Peyer's patch (tissue), 4 donors: Measurements from ENCODE around the gene RNF157. TPM values are rescaled to one million over a fixed set of nuclear protein-coding genes. Genes with fewer than 3 reads are reported as not detected.

Experiments
- DNase-seq, 3 donors: peaks; one replicate each; pipeline ENCODE4 v3.0.0-alpha.2; 2017 to 2019
- H3K27ac ChIP-seq, 4 donors: fragments of 200-600 bp; sonication (generic); one replicate each; pipeline ENCODE4 v1.5.1; 2016 to 2019
- H3K27me3 ChIP-seq, 2 donors: fragments of 200-600 bp; sonication (generic); one replicate each; pipeline ENCODE4 v1.5.1; 2019
- H3K36me3 ChIP-seq, 3 donors: fragments of 200-600 bp; sonication (generic); one replicate each; pipeline ENCODE4 v1.5.1; 2016 to 2019
- H3K4me1 ChIP-seq, 4 donors: fragments of 200-600 bp; sonication (generic); one replicate each; pipeline ENCODE4 v1.5.1; 2016 to 2019
- H3K4me3 ChIP-seq, 4 donors: fragments of 200-600 bp; sonication (generic); 1 replicate in 3 of 4; 2 replicates in 1 of 4; pipeline ENCODE4 v1.5.1; 2016 to 2019; ENCODE audit warnings: mild to moderate bottlenecking in 1 of 4
- H3K9me3 ChIP-seq, 4 donors: fragments of 200-600 bp; sonication (generic); one replicate each; pipeline ENCODE4 v1.5.1; 2016 to 2019; ENCODE audit warnings: mild to moderate bottlenecking in 1 of 4
- CTCF ChIP-seq, 6 experiments: fragments of 450-650 bp in 4 of 6; fragments of 200-600 bp in 2 of 6; sonication (generic) in 1 of 6; IDR thresholded peaks; one replicate each; pipeline ENCODE4 v1.5.1; 2017 to 2019; ENCODE audit warnings: antibody characterized with exemption in 6 of 6, mild to moderate bottlenecking in 3 of 6, moderate library complexity in 1 of 6
- POLR2A ChIP-seq, 2 donors: fragments of 450-650 bp; IDR thresholded peaks; one replicate each; pipeline ENCODE4 v1.5.1; 2017; ENCODE audit warnings: antibody characterized with exemption in 2 of 2, mild to moderate bottlenecking in 2 of 2, moderate library complexity in 2 of 2
- total RNA-seq, 4 donors: library from RNA; depleted of rRNA; stranded (reverse); fragments of >200 nt; gene quantifications; one replicate each; pipeline ENCODE4 v1.1.0, GENCODE V29; 2016

RNF157 gene
- total RNA-seq, 4 donors from 2014 or later = 73.4 to 115 (median 106) TPM

- no peaks in the 10 kb centered on the region for H3K36me3 ChIP-seq
- no peak for TF ChIP-seq CTCF (IDR thresholded peaks at IDR 0.05)
- H3K27ac ChIP-seq = no peak overlapping the region
- peak in 1 of 3 donors; percentile 41 for DNase-seq
- peaks cover 0 to 15% of the 10 kb centered on the region in 2 donors for H3K27me3 ChIP-seq
- H3K4me3 ChIP-seq = no peak overlapping the region
- no peaks in the 10 kb centered on the region for H3K9me3 ChIP-seq
- H3K4me1 ChIP-seq = peaks cover 0 to 6% (median 4%) of the 10 kb centered on the region in 4 donors
Measured at GRCh38 chr17:76134911-76135809, 105.1 kb downstream of the RNF157 start.

DNA sequence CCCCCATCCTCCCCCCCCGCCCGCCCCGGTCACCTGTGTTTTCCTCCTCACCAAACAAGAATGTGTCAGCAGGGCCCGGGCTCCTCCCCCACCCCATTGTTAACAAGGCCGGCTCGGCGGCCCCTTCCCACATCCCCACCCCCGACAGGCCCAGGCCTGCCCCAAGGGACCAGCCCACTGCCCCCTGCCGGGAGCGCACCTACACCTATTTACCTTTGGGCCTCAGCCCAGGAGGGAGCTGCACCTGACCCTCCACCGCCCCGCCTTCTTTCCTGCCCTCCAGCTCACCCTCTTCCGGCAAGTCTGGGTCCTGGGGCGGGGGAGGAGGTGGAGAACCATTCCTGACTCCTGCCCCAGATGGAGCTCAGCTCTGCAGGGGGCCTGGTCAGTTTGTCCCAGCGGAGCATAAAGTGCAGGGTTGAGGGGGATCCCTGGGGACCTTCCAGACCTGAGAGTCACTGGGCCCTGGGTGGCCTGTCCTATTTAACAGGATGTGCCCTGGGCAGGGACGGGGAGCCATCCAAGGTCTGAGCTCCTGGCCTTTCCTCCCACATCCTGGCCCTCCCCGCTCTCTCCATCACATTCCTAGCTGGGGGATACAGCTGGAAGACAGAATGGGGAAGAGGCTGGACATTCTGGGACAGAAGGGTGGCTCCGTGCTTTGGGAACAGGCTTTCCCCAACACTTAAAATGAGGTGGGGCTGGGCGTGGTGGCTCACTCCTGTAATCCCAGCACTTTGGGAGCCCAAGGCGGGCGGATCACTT is 107.5 kb downstream of the RNF157 start:
- Histone ChIP-seq H3K36me3 (no peaks in the 10 kb centered on the region), H3K9me3 (no peaks in the 10 kb centered on the region), H3K27me3 (peaks cover 0 to 3% of the 10 kb centered on the region in 2 donors), H3K27ac (no peak overlapping the region), H3K4me3 (no peak overlapping the region), H3K4me1 (no peaks in the 10 kb centered on the region)
- TF ChIP-seq CTCF (IDR thresholded peaks at IDR 0.05) (no peak), POLR2A (IDR thresholded peaks at IDR 0.05) (no peak)
- peak in 1 of 3 donors; percentile 51 for DNase-seq

- no peaks in the 10 kb centered on the region for H3K4me1 ChIP-seq
- no peaks in the 10 kb centered on the region for H3K9me3 ChIP-seq
- H3K27ac ChIP-seq = no peak overlapping the region
- TF ChIP-seq CTCF (IDR thresholded peaks at IDR 0.05) (no peak), POLR2A (IDR thresholded peaks at IDR 0.05) (no peak)
- DNase-seq = no peak
- no peak overlapping the region for H3K4me3 ChIP-seq
- no peaks in the 10 kb centered on the region for H3K36me3 ChIP-seq
- no peaks in the 10 kb centered on the region for H3K27me3 ChIP-seq
Measured at GRCh38 chr17:76131692-76132573, 108.4 kb downstream of the RNF157 start.

DNA sequence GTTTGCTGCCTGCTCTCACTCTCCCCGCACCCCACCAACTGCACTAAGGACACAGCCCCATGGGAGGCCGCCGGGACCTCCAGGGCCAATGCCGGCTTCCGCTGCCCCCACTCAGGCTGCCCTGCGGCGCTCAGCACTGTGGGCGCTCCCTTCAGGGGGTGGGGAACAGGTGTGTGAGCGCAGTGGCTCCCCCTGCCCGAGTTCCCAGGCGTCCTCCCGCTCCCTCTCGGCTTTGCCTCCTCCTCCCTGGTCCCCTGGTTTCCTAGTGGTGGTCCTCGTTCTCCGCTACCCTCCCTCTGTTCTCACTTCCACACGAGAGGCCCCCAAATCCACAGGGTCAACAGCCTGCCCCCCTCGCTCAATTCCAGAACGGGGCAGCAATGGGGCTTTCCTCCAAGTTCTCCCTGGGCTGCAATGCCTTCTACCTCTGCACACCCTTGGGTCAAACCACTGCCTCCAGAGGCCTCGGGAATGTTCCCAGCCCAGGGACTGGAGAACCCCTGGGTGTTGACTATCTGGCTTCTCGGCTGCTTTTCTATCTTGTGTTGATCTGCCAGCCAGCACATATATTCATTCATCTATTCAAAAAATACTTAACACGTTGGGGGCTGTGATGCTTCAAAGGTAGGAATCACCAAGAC is 109.1 kb downstream of the RNF157 start:
- Histone ChIP-seq H3K4me3 (no peak overlapping the region), H3K36me3 (no peaks in the 10 kb centered on the region), H3K9me3 (no peaks in the 10 kb centered on the region), H3K27ac (no peak overlapping the region), H3K4me1 (no peaks in the 10 kb centered on the region), H3K27me3 (no peaks in the 10 kb centered on the region)
- TF ChIP-seq POLR2A (IDR thresholded peaks at IDR 0.05) (no peak), CTCF (IDR thresholded peaks at IDR 0.05) (no peak)
- no peak for DNase-seq

- Histone ChIP-seq H3K9me3 (no peaks in the 10 kb centered on the region), H3K36me3 (no peaks in the 10 kb centered on the region), H3K27me3 (no peaks in the 10 kb centered on the region), H3K27ac (no peak overlapping the region), H3K4me3 (no peak overlapping the region), H3K4me1 (no peaks in the 10 kb centered on the region)
- TF ChIP-seq POLR2A (IDR thresholded peaks at IDR 0.05) (no peak), CTCF (IDR thresholded peaks at IDR 0.05) (no peak)
- DNase-seq = no peak
Measured at GRCh38 chr17:76130473-76130872, 109.8 kb downstream of the RNF157 start.
